ENCODE data around the gene MCF2L2. TPM values are rescaled to one million over a fixed set of nuclear protein-coding genes. Genes with fewer than 3 reads are reported as not detected.

The MCF2L2 gene
- total and polyA plus RNA-seq, 9 of the 15 experiments (the other 6 are each of a cell fraction or from before 2014, with no cell fraction given), result 0.56 to 4.2 (median 3.0) TPM

- TF ChIP-seq, protein P1, sequence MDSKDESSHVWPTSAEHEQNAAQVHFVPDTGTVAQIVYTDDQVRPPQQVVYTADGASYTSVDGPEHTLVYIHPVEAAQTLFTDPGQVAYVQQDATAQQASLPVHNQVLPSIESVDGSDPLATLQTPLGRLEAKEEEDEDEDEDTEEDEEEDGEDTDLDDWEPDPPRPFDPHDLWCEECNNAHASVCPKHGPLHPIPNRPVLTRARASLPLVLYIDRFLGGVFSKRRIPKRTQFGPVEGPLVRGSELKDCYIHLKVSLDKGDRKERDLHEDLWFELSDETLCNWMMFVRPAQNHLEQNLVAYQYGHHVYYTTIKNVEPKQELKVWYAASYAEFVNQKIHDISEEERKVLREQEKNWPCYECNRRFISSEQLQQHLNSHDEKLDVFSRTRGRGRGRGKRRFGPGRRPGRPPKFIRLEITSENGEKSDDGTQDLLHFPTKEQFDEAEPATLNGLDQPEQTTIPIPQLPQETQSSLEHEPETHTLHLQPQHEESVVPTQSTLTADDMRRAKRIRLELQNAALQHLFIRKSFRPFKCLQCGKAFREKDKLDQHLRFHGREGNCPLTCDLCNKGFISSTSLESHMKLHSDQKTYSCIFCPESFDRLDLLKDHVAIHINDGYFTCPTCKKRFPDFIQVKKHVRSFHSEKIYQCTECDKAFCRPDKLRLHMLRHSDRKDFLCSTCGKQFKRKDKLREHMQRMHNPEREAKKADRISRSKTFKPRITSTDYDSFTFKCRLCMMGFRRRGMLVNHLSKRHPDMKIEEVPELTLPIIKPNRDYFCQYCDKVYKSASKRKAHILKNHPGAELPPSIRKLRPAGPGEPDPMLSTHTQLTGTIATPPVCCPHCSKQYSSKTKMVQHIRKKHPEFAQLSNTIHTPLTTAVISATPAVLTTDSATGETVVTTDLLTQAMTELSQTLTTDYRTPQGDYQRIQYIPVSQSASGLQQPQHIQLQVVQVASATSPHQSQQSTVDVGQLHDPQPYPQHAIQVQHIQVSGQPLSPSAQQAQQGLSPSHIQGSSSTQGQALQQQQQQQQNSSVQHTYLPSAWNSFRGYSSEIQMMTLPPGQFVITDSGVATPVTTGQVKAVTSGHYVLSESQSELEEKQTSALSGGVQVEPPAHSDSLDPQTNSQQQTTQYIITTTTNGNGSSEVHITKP (IDR thresholded peaks at IDR 0.05; ENCODE audit: partially characterized antibody), result peak; percentile 11
- TF ChIP-seq KDM1A (IDR thresholded peaks at IDR 0.05), result peak; percentile 67 to 79
- TF ChIP-seq TCF3 (CRISPR knock-in tag; IDR thresholded peaks at IDR 0.05), result peak; percentile 64
- peak; percentile 63 for TF ChIP-seq CBFA2T2 (conservative IDR thresholded peaks at IDR 0.05)
- TF ChIP-seq CBFA2T3 (IDR thresholded peaks at IDR 0.05), result peak; percentile 80
- TF ChIP-seq, protein P2, sequence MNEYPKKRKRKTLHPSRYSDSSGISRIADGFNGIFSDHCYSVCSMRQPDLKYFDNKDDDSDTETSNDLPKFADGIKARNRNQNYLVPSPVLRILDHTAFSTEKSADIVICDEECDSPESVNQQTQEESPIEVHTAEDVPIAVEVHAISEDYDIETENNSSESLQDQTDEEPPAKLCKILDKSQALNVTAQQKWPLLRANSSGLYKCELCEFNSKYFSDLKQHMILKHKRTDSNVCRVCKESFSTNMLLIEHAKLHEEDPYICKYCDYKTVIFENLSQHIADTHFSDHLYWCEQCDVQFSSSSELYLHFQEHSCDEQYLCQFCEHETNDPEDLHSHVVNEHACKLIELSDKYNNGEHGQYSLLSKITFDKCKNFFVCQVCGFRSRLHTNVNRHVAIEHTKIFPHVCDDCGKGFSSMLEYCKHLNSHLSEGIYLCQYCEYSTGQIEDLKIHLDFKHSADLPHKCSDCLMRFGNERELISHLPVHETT (CRISPR knock-in tag; conservative IDR thresholded peaks at IDR 0.05 in 1 of 2, IDR thresholded peaks at IDR 0.05 in 1 of 2), result no peak
- no peak for TF ChIP-seq CREB5 (CRISPR knock-in tag; IDR thresholded peaks at IDR 0.05)
- peak; percentile 20; the same call in 1 of the 2 replicates for TF ChIP-seq SMARCA4 (IDR thresholded peaks at IDR 0.05)
- TF ChIP-seq LCOR (CRISPR knock-in tag; IDR thresholded peaks at IDR 0.05), result 0 out of 2 replicates have a peak, but pooled peaks have one; percentile 46
- TF ChIP-seq ERF (CRISPR knock-in tag; IDR thresholded peaks at IDR 0.05), result no peak
- no peak for TF ChIP-seq RBM22 (IDR thresholded peaks at IDR 0.05; ENCODE audit: low read depth, low read length, poor library complexity, severe bottlenecking)
- TF ChIP-seq ZNF197 (CRISPR knock-in tag; IDR thresholded peaks at IDR 0.05; ENCODE audit: low read depth), result no peak
- no peak for TF ChIP-seq HSF4 (CRISPR knock-in tag; IDR thresholded peaks at IDR 0.05; ENCODE audit: borderline replicate concordance)
- TF ChIP-seq SOX6 (IDR thresholded peaks at IDR 0.05), result 0 out of 2 replicates have a peak, but pooled peaks have one; percentile 32
Observed at GRCh38 chr3:183353421-183353820, 75.0 kb downstream of the MCF2L2 start (continued).
